GF-D8 (cell line): ENCODE results near the gene CHD6.

Source experiments
- DNase-seq: peaks from one replicate; lab custom pipeline; 2025; lab: John Stamatoyannopoulos, UW

CHD6 gene

DNA sequence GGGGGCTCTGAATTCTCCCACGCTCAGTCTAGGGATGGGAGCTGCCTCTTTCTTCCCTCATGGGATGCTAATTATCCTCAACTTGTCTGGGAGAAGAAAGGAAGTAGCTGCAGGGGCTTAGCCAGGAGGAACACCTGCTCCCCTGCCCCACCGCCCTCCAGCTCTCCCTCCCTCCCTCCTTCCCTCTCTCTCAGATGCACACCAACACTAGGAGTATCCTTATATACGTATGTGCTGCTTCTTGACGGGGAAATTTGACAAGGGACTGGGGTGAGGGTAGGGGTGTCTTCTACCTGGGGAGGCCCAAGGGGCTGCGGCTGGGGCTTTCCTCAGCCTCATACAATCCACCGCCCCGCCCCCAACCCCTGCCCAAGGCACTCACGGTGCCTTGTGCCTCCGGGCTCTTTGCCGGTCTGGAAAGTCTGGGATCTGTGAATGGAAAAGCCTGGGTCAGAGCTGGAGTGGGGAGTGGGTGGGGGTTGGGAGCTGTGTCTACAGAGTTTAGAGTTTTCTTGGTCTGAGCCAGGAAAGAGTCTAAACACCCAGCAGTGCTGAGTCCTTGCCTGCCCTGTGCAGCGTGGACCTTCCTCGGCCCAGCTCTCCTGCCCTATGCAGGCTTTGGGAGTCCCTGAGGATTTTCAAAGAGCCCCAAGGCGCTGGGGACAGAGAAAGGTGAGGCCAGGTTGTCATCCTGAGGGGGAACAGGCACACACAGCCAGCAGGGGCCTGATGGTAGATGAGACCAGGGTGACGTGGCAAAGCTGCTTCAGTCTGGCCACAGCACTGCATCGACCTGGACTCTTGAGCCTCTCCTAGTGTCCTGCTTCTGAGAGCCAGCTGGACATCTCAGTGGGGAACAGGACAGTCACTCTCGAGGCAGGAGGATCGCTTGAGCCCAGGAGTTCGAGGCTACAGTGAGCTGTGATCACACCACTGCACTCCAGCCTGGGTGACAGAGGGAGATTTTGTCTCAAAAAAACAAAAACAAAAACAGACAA, 222.2 kb downstream of the CHD6 start:
- no peak for DNase-seq

DNA sequence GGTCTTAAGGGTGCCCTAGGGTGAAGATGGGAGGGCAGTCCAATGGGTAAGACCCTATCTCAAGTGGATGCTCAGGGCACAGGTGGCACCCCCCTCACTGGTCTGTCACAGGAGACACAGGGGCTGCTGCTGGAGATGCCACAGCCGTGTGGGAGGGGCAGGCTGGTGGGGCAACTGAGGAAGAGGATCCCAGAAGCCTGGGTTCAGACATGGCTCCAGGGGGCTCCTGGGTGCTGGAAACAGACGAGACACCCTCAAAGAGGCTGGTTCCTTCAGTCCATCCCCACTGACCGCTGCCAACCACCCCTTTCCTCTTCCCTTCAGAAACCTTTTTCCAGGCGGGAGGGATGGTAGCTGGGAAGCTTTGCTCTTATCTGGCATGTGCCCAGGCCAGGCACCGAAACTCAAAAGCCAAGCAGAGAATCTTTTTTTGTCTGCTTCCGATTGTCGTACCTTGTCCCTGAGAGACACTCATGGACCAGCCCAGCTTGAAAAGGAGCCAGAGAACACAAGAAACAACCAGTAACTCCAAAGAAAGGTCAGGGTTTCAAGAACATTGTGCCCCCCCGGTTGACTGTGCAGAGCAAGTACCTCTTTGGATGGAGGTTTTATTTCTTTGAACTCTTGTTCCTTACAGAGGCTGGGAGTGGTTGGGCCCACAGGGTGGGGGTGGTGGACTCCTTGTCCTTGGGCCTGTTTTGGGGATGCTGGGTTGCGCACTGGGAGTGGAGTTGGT, 223.1 kb downstream of the CHD6 start:
- no peak for DNase-seq

- DNase-seq: no peak
Measured at GRCh38 chr20:41394081-41394480, 224.1 kb downstream of the CHD6 start.

GRCh38 chr20:41393705-41394066, 224.5 kb downstream of the CHD6 start:
- DNase-seq: no peak

- DNase-seq: no peak
Measured at GRCh38 chr20:41392871-41393704, 225.1 kb downstream of the CHD6 start.

DNA sequence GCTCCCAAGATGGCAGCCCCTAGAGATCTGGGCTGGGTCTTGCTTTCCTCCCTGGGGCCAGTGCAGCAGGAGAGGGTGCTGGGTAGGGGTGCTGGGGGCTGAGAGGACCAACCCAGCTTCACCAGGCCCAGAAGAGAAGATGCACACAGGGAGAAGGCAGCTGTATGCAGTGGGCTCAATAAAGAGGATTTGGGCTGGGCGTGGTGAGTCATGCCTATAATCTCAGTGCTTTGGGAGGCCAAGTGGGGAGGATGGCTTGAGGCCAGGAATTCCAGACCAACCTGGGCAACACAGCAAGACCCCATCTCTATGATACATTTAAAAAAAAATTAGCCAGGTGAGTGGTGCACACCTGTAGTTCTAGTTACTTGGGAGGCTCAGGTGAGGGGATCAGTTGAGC, 225.9 kb downstream of the CHD6 start:
- DNase-seq: no peak

- no peak for DNase-seq
Measured at GRCh38 chr20:41391587-41392001, 226.6 kb downstream of the CHD6 start.

DNA sequence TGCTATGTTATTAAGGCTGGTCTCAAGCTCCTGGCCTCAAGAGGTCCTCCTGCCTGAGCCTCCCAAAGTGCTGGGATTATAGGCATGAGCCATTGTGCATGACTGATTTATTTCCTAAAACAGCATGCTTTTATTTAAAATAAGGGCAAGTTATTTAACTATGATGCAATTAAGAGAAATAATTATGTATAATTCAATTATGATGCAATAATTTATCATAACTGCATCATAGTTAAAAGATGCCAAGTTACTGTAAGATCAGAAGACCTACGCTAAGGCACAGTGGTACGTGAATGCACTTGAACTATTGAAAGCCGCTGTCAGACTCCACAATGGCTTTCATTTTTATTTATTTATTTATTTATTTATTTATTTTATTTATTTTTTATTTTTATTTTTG, 227.3 kb downstream of the CHD6 start:
- no peak for DNase-seq

DNA sequence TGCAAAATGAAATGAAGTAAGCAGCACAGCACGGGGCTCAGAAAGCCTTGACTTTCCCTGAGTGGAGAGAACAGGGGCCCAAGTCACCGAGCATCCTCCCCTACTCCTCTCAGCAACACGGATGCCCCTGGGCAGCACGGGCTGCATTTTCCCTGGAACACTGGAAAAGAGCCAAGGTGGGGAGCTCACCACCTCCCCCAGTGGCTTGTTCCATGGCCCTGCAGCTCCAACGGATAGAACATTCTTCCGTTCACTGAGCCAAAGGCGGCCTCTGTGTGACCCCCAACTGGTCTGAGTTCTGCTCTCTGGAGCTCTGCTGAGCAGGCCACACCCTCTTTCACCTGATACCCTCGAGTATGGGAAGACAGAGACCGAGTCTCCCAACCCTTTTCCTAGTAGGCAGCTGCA, 230.7 kb downstream of the CHD6 start:
- DNase-seq: no peak

DNA sequence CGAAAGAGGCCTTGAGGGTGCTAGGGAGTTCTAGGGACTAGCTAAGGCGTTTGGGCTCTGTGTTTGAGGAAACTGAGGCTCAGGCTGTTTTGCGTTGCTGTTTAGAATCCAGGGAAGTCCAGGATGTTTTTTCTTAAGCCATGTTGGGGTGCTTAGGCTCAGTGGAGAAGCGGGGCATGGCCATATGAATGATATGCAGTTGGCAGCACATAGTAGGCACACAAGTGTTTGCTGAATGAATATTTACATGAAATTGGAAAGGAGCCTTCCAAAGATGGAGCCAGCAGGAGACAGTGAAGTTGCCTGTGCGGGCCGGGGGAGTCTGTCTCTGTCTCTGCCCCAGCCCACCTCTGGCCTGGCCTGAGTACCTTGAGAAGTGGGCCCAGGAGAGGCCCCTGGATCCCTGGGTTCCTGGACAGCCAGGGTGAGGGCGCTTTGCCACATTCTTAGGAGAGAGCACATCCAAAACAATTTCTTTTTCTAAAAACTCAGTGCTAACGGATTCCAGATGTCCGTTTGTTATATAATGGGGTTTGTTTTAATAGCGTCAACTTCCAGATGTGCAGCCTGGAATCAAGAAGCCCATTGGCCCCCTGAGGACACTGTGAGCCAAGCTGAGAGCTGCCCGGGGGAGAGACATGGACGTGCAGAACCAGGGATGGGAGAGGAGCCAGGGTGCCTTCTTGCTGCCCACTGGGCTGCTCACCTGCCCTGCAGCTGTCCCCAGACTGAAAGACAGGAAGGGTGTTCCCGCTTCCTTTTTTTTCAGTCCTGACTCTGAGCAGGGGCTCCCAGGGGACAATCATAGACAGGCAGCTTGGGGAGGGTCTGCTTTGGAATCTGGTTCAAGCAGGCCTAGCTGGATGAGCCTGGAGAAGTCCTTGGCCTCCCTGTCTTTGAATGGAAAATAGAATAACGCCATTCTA, 231.4 kb downstream of the CHD6 start:
- DNase-seq: no peak

DNA sequence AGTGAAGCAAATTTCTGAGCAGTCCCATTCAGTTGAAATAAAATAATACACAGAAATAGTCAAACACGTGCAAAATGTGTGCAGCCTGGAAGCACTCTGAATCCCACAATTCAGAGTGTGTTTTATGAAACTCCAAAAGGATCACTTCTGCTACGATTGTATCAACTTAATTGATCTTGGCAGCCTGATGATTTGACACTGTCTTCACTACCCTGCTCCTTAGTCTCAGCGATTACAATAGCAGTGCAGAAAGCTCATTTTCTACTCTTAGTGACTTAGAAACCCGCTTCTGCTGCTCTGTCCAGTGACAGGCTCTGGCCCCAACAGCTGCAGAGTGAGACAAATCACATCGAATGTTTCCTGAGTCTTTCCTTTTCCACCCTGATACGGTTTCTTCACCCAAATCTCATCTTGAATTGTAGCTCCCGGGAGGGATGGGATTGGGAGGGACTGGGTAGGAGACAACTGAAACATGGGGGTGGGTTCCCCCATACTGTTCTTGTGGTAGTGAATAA, 235.3 kb downstream of the CHD6 start:
- no peak for DNase-seq

DNA sequence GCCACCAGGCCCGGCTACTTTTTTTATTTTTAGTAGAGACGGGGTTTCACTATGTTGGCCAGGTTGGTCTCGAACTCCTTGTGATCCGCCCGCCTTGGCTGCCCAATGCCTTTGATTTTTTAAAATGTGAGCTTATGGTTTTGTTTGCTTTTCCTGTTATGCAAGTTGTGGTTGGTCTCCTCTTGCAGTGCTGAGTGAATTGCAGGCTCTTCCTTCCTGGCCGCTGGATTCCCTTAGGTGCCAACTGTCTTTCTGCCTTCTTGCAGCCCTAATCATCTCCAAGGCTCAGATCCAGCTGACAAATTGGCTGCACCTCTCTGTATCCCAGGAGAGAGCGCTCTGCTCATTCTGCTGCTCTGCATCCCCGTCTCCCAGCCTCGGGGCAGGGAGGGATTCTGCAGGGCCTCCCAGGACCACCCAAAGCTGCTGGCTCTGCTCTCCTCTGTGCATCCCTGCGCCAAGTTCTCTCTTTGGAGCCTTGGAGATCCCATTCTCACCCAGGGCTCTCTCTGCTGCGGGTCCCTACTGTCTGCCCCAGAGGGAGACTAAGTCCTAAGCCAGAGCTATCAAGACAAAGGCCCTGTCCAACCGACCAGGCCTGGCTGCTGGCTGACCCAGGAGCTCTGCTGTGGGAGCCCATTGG, 237.5 kb downstream of the CHD6 start:
- peak; percentile 67 for DNase-seq

GRCh38 chr20:41379551-41379950, 238.6 kb downstream of the CHD6 start:
- DNase-seq: peak; percentile 5

- DNase-seq: no peak
Measured at GRCh38 chr20:41377275-41377674, 240.9 kb downstream of the CHD6 start.

- DNase-seq: no peak
Measured at GRCh38 chr20:41376349-41376748, 241.8 kb downstream of the CHD6 start.

- no peak for DNase-seq
Measured at GRCh38 chr20:41375846-41376245, 242.3 kb downstream of the CHD6 start.

DNA sequence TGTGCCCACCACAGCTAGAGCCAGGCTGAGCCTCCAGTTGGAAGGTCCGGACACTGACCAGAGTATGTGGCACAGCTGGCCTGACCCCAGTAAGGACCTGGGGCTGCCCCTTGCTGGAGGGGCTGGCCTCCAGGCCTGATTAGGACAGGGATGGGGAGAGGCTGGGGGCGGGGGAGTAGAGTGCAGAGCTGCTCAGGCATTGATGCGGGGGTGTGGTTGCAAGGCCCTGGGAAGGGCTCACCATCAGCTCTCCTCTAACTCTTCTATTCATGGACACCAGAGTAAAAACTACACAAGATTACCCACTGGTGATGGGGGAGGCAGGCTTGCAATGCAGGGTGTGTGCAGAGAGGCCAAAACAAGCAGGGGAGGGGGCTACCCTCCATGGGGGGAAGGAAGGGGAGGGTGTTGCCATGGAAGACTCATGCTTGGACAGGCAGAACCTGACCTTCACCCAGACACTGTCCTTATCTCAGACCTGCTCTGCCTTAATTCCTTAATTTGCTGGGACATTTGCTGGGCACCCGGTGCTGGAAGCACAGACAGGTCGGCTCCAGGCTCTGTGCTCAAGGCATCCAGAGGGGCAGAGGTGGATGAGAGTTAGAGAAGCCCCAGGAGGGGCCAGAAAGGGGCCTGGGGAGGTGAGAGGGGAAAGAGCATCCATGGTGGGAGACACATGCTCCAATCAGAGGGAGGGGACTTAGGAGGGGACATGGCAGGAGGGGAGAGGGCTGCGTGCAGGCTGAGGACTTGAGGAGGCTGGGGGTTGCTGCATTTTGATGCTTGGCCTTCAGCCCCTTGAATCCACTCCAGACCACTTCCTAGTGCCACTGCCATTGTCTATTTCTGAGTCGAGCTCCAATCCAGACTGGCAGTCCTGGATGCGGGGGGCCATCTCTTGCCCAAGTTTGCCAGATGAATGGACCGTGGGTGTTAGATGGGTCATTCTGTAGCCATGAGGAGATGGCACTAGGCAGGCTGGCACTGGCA, 244.0 kb downstream of the CHD6 start:
- no peak for DNase-seq

GRCh38 chr20:41373251-41373783, 244.9 kb downstream of the CHD6 start:
- no peak for DNase-seq

DNA sequence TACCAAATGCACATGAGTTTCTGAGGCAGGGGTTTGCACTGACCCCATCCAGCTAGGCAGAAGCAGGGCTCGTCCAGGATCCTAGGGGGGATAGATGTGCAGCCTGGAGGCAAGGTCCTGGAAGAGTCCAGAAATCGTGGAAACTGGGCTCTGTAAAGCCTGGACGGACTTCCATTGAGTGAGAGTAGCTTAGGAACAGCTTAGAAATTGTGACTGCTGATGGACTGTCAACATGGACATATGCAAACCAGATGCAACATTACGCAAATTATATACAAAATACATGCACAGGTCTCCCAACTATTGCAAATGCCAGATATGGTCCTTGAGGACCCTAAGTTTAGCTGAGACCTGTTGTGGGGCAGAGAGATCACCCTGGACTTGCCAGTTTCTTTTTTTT, 246.8 kb downstream of the CHD6 start:
- DNase-seq: no peak
